Vagina (tissue), 2 donors: ENCODE results near the gene FAM78A. TPM values are rescaled to one million over a fixed set of nuclear protein-coding genes. Genes with fewer than 3 reads are reported as not detected.
"Not testable (repeated sequence)": the region's sequence is repeated elsewhere in the genome, so short reads cannot be mapped to it uniquely, and the experiment has no call there.

ENCODE experiments used
- DNase-seq, 2 donors: peaks; one replicate each; pipeline ENCODE4 v3.0.0-alpha.2; 2017; ENCODE audit errors: extremely low spot score in 2 of 2
- H3K27ac ChIP-seq: fragments of 200-600 bp; sonication (generic); one replicate; pipeline ENCODE4 v1.5.1; 2019
- H3K27me3 ChIP-seq: fragments of 200-600 bp; sonication (generic); one replicate; pipeline ENCODE4 v1.5.1; 2019
- H3K36me3 ChIP-seq, 2 donors: fragments of 200-600 bp; sonication (generic); one replicate each; pipeline ENCODE4 v1.5.1; 2017 to 2019
- H3K4me1 ChIP-seq: fragments of 200-600 bp; sonication (generic); one replicate; pipeline ENCODE4 v1.5.1; 2019
- H3K4me3 ChIP-seq, 2 donors: fragments of 200-600 bp; sonication (generic); 1 replicate in 1 of 2; 2 replicates in 1 of 2; pipeline ENCODE4 v1.5.1; 2016 to 2019
- H3K9me3 ChIP-seq: fragments of 200-600 bp; sonication (generic); one replicate; pipeline ENCODE4 v1.5.1; 2019
- POLR2A ChIP-seq, 2 donors: fragments of 450-650 bp; IDR thresholded peaks; one replicate each; pipeline ENCODE4 v1.6.1; 2017; ENCODE audit warnings: antibody characterized with exemption in 2 of 2, mild to moderate bottlenecking in 2 of 2, moderate library complexity in 2 of 2
- POLR2AphosphoS5 ChIP-seq, 2 donors: sonication (generic); formaldehyde crosslinking; IDR thresholded peaks; one replicate each; pipeline ENCODE4 v1.9.0; 2017; ENCODE audit warnings: antibody characterized with exemption in 2 of 2, mild to moderate bottlenecking in 2 of 2, low read depth in 1 of 2; ENCODE audit not compliant: insufficient read depth in 1 of 2
- intact Hi-C: fragments of 100-400 bp; cut with DNase I; formaldehyde crosslinking; loops from one replicate; pipeline ENCODE4 v1.15.1; 2023
- total RNA-seq: library from RNA; depleted of rRNA; stranded (reverse); fragments of >200 nt; gene quantifications from one replicate; pipeline ENCODE4 v1.2.3, GENCODE V29; 2016
- TF ChIP-seq, protein P1 (sequence below), 3 experiments: fragments of 450-650 bp in 2 of 3; fragments of 200-600 bp in 1 of 3; sonication (generic) in 1 of 3; IDR thresholded peaks; one replicate each; pipeline ENCODE4 v1.5.1; 2017 to 2019; ENCODE audit warnings: antibody characterized with exemption in 3 of 3, mild to moderate bottlenecking in 2 of 3, moderate library complexity in 2 of 3

Gene FAM78A
- total RNA-seq, 1 donor from 2014 or later: 2.5 TPM

- Histone ChIP-seq H3K9me3 (no peaks in the 10 kb centered on the region), H3K4me3 (peak overlapping the region; percentile 64 to 71)
Measured at GRCh38 chr9:131273856-131274673, 2.2 kb downstream of the FAM78A start.

GRCh38 chr9:131273146-131273855 is 3.0 kb downstream of the FAM78A start:
- H3K4me1 ChIP-seq: no peaks in the 10 kb centered on the region
- H3K27ac ChIP-seq: peak overlapping the region; percentile 58
- no peaks in the 10 kb centered on the region for H3K9me3 ChIP-seq
- H3K4me3 ChIP-seq: peak overlapping the region in 1 of 2 donors; percentile 64
- no peaks in the 10 kb centered on the region for H3K27me3 ChIP-seq
- DNase-seq: no peak
- intact Hi-C loops: no loop called here
- no peaks in the 10 kb centered on the region for H3K36me3 ChIP-seq
- no peak for TF ChIP-seq POLR2A (IDR thresholded peaks at IDR 0.05)
- TF ChIP-seq, protein P1, sequence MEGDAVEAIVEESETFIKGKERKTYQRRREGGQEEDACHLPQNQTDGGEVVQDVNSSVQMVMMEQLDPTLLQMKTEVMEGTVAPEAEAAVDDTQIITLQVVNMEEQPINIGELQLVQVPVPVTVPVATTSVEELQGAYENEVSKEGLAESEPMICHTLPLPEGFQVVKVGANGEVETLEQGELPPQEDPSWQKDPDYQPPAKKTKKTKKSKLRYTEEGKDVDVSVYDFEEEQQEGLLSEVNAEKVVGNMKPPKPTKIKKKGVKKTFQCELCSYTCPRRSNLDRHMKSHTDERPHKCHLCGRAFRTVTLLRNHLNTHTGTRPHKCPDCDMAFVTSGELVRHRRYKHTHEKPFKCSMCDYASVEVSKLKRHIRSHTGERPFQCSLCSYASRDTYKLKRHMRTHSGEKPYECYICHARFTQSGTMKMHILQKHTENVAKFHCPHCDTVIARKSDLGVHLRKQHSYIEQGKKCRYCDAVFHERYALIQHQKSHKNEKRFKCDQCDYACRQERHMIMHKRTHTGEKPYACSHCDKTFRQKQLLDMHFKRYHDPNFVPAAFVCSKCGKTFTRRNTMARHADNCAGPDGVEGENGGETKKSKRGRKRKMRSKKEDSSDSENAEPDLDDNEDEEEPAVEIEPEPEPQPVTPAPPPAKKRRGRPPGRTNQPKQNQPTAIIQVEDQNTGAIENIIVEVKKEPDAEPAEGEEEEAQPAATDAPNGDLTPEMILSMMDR (IDR thresholded peaks at IDR 0.05): no peak
- TF ChIP-seq POLR2AphosphoS5 (IDR thresholded peaks at IDR 0.05; ENCODE audit: insufficient read depth in 1 of 2, low read depth in 1 of 2): no peak

More at GRCh38 chr9:131273856-131274673, 2.2 kb downstream of the FAM78A start:
- H3K27ac ChIP-seq: peak overlapping the region; percentile 58
- H3K27me3 ChIP-seq: no peaks in the 10 kb centered on the region
- TF ChIP-seq POLR2AphosphoS5 (IDR thresholded peaks at IDR 0.05; ENCODE audit: insufficient read depth in 1 of 2, low read depth in 1 of 2): no peak
- TF ChIP-seq, protein P1 (IDR thresholded peaks at IDR 0.05): no peak
- no peak for TF ChIP-seq POLR2A (IDR thresholded peaks at IDR 0.05)
- intact Hi-C loops: no loop called here
- no peak for DNase-seq
- no peaks in the 10 kb centered on the region for H3K4me1 ChIP-seq
- no peaks in the 10 kb centered on the region for H3K36me3 ChIP-seq

DNA sequence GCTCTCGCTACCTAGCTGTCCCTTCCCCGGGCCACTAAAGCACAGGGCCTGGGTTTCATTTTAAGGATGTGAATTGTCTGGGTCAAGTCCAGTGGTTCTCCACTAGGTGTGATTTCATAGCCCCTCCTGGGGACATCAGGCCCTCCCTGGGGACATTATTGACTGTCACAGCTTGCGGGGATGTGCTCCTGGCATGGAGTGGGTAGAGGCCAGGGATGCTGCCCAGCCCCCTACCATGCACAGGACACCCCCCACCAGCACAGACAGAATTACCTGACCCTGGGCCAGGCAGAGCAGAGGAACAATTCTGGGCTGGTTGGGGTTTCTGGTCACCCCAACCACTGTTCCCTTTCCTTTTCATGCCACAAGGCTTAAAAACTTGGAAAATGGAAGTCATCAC is 4.1 kb downstream of the FAM78A start:
- TF ChIP-seq, protein P1 (IDR thresholded peaks at IDR 0.05): no peak
- TF ChIP-seq POLR2A (IDR thresholded peaks at IDR 0.05) (no peak), POLR2AphosphoS5 (IDR thresholded peaks at IDR 0.05; ENCODE audit: insufficient read depth in 1 of 2, low read depth in 1 of 2) (no peak)
- intact Hi-C loops: no loop called here
- H3K4me3 ChIP-seq: no peak overlapping the region
- H3K36me3 ChIP-seq: no peaks in the 10 kb centered on the region
- H3K27me3 ChIP-seq: no peaks in the 10 kb centered on the region
- DNase-seq: no peak
- H3K9me3 ChIP-seq: no peaks in the 10 kb centered on the region
- H3K27ac ChIP-seq: no peak overlapping the region
- no peaks in the 10 kb centered on the region for H3K4me1 ChIP-seq

DNA sequence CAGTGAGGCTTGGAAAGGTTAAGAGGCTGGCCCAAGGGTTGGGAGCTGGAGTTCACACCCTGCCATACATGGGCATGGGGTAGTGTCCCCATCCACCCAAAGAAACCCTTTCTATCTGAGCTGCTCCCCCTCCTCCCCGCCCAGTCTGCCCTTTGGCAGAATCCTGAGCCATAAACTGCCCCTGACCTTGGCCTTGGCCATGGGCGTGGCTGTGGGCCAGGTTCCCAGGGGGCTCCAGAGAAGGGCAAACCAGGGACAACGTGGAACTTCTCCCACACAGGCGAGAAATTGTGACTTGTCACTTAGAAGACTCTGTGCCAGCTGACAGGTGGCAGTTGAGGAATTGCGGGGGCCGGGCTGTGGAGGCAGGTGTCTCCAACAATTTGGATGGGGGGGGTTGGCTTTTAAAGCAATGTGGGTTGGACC is 4.8 kb downstream of the FAM78A start:
- Histone ChIP-seq H3K27ac (peak overlapping the region; percentile 25), H3K4me3 (no peak overlapping the region), H3K4me1 (peaks cover 4% of the 10 kb centered on the region), H3K9me3 (no peaks in the 10 kb centered on the region), H3K27me3 (no peaks in the 10 kb centered on the region), H3K36me3 (no peaks in the 10 kb centered on the region)
- no peak for TF ChIP-seq POLR2AphosphoS5 (IDR thresholded peaks at IDR 0.05; ENCODE audit: insufficient read depth in 1 of 2, low read depth in 1 of 2)
- TF ChIP-seq, protein P1 (IDR thresholded peaks at IDR 0.05): no peak
- TF ChIP-seq POLR2A (IDR thresholded peaks at IDR 0.05): no peak
- no peak for DNase-seq
- intact Hi-C loops: no loop called here

DNA sequence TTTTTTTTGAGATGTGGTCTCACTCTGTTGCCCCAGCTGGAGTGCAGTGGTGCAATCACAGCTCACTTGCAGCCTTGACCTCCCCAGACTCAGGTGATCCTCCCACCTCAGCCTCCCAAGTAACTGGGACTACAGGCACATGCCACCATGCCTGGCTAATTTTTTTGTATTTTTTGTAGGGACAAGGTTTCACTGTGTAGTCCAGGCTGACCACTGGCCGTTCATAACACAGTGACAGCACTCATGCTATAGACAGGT is 5.4 kb downstream of the FAM78A start:
- Histone ChIP-seq H3K27ac (peak overlapping the region; percentile 25), H3K4me1 (peaks cover 10% of the 10 kb centered on the region)
- H3K36me3 ChIP-seq, DNase-seq, H3K9me3 ChIP-seq, H3K4me3 ChIP-seq, H3K27me3 ChIP-seq, intact Hi-C loops: not testable (repeated sequence)
